GM13976 (cell line): Measurements from ENCODE around the gene CKLF.

Source experiments
- DNase-seq: peaks from one replicate; pipeline ENCODE4 v3.0.0; 2012; ENCODE audit warnings: low spot score
- CTCF ChIP-seq: IDR thresholded peaks from 2 replicates; pipeline ENCODE4 v1.5.1; 2012; ENCODE audit warnings: borderline replicate concordance, mild to moderate bottlenecking; ENCODE audit not compliant: insufficient read depth; ENCODE audit errors: extremely low read depth, missing control alignments, control extremely low read depth
- in situ Hi-C: fragments of 300-500 bp; cut with MboI; formaldehyde crosslinking; loops from one replicate; pipeline ENCODE4 v1.12.0; 2022; ENCODE audit warnings: low sequenced_read_pairs, mixed read lengths, inconsistent platforms; ENCODE audit not compliant: unreplicated experiment

The CKLF gene

GRCh38 chr16:66552286-66553177 lies at the start of gene CKLF:
Gene CKLF (plus strand): TSS chr16:66552576. CDS start chr16:66552716, 140 bp downstream.
- in situ Hi-C loops = no loop called here
- TF ChIP-seq CTCF = no peak
- DNase-seq = peak; percentile 96

GRCh38 chr16:66503030-66503429 lies 49.3 kb upstream of the CKLF start:
- in situ Hi-C loops = no loop called here
- no peak for DNase-seq
- TF ChIP-seq CTCF = no peak

- DNase-seq = no peak
- in situ Hi-C loops = no loop called here
- TF ChIP-seq CTCF = no peak
Measured at GRCh38 chr16:66503612-66504011, 48.8 kb upstream of the CKLF start.

GRCh38 chr16:66507731-66508239 lies 44.6 kb upstream of the CKLF start:
- no peak for TF ChIP-seq CTCF
- in situ Hi-C loops = no loop called here
- DNase-seq = no peak

- no peak for TF ChIP-seq CTCF
- DNase-seq = no peak
- in situ Hi-C loops = no loop called here
Measured at GRCh38 chr16:66508248-66508913, 44.0 kb upstream of the CKLF start.

GRCh38 chr16:66508914-66509496 lies 43.4 kb upstream of the CKLF start:
- no peak for TF ChIP-seq CTCF
- no peak for DNase-seq
- in situ Hi-C loops = no loop called here
